Measurements from ENCODE around the gene TENM3.

The TENM3 gene

DNA sequence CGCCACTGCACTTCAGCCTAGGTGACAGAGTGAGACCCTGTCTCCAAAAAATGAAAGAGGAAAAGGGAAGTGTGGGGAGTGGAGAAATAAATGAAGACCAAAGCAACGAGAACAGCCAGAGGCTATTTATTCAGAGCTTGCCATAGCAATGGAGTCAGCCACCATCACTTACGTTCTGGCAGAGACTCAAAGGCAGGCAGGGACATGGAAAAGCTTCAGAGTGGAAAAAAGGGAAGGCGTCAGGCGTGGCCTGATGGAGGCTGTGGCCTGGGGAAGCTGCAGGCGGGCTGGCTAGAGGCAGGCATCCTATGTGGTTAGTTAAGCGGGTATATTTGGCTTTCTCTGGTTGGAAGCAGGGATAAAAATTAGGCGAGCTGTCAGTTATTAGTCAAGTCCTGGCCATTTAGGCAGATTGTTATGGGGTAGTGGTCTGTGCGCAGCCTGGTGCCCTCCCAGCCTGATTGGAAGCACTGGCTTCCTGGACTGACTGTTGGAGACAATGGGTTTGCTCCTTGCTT, 600.7 kb downstream of the TENM3 start:
- Histone ChIP-seq H3K9me3 (ENCODE audit: control insufficient read depth in 1 of 2, low read length in 2 of 2) (no peaks in the 10 kb centered on the region), H3K27me3 (ENCODE audit: control insufficient read depth in 1 of 2, insufficient read depth in 2 of 2, low read length in 2 of 2) (no peaks in the 10 kb centered on the region), H3K4me3 (ENCODE audit: low read depth in 1 of 2, low read length in 2 of 2) (no peak overlapping the region), H3K27ac (ENCODE audit: low read depth, low read length) (no peak overlapping the region), H3K36me3 (ENCODE audit: control insufficient read depth in 1 of 2, insufficient read depth in 2 of 2, low read length in 2 of 2) (no peaks in the 10 kb centered on the region), H3K4me1 (ENCODE audit: control insufficient read depth in 1 of 2, insufficient read depth in 2 of 2, low read length in 2 of 2) (no peaks in the 10 kb centered on the region), H3K9ac (ENCODE audit: low read depth in 1 of 2, low read length in 2 of 2) (no peak overlapping the region)

DNA sequence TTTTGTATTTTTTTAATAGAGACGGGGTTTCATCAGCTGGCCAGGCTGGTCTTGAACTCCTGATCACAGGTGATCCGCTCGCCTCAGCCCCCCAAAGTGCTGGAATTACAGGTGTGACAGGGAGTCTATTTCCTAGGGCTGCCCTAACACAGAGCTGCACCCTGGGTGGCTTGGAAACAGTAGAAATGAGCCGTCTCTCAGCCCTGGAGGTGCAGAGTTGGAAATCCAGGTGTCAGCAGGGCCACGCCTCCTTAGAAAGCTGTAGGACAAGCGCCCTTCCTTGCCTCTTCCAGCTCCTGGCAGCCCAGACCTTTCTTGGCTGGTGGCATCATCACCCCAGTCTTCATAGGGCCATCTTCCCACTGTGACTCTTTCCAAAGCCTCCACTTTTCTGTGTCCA, 602.4 kb downstream of the TENM3 start:
- H3K4me1 ChIP-seq (ENCODE audit: control insufficient read depth in 1 of 2, insufficient read depth in 2 of 2, low read length in 2 of 2) = no peaks in the 10 kb centered on the region
- no peak overlapping the region for H3K27ac ChIP-seq (ENCODE audit: low read depth, low read length)
- no peaks in the 10 kb centered on the region for H3K36me3 ChIP-seq (ENCODE audit: control insufficient read depth in 1 of 2, insufficient read depth in 2 of 2, low read length in 2 of 2)
- H3K9ac ChIP-seq (ENCODE audit: low read depth in 1 of 2, low read length in 2 of 2) = no peak overlapping the region
- no peak overlapping the region for H3K4me3 ChIP-seq (ENCODE audit: low read depth in 1 of 2, low read length in 2 of 2)
- no peaks in the 10 kb centered on the region for H3K27me3 ChIP-seq (ENCODE audit: control insufficient read depth in 1 of 2, insufficient read depth in 2 of 2, low read length in 2 of 2)
- no peaks in the 10 kb centered on the region for H3K9me3 ChIP-seq (ENCODE audit: control insufficient read depth in 1 of 2, low read length in 2 of 2)

DNA sequence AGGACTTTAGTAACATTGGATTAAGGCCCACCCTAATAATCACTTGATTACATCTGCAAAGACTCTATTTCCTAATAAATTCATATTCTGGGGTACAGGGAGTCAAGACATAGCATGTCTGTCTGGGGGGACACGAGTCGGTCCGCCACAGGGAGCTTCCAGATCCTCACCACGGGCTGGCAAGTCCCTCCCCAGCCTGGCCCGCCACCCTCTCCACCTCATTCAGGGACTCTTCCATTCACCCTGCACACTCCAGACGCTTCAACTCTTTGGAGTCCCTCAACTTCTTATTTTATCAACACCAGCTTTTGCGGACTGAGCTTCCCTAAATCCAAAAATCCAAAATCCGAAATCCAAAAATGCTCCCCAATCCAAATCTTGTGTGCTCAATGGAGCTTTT, 602.8 kb downstream of the TENM3 start:
- Histone ChIP-seq H3K9me3 (ENCODE audit: control insufficient read depth in 1 of 2, low read length in 2 of 2) (no peaks in the 10 kb centered on the region), H3K4me1 (ENCODE audit: control insufficient read depth in 1 of 2, insufficient read depth in 2 of 2, low read length in 2 of 2) (no peaks in the 10 kb centered on the region), H3K27me3 (ENCODE audit: control insufficient read depth in 1 of 2, insufficient read depth in 2 of 2, low read length in 2 of 2) (no peaks in the 10 kb centered on the region), H3K36me3 (ENCODE audit: control insufficient read depth in 1 of 2, insufficient read depth in 2 of 2, low read length in 2 of 2) (no peaks in the 10 kb centered on the region), H3K4me3 (ENCODE audit: low read depth in 1 of 2, low read length in 2 of 2) (no peak overlapping the region), H3K27ac (ENCODE audit: low read depth, low read length) (no peak overlapping the region), H3K9ac (ENCODE audit: low read depth in 1 of 2, low read length in 2 of 2) (no peak overlapping the region)

DNA sequence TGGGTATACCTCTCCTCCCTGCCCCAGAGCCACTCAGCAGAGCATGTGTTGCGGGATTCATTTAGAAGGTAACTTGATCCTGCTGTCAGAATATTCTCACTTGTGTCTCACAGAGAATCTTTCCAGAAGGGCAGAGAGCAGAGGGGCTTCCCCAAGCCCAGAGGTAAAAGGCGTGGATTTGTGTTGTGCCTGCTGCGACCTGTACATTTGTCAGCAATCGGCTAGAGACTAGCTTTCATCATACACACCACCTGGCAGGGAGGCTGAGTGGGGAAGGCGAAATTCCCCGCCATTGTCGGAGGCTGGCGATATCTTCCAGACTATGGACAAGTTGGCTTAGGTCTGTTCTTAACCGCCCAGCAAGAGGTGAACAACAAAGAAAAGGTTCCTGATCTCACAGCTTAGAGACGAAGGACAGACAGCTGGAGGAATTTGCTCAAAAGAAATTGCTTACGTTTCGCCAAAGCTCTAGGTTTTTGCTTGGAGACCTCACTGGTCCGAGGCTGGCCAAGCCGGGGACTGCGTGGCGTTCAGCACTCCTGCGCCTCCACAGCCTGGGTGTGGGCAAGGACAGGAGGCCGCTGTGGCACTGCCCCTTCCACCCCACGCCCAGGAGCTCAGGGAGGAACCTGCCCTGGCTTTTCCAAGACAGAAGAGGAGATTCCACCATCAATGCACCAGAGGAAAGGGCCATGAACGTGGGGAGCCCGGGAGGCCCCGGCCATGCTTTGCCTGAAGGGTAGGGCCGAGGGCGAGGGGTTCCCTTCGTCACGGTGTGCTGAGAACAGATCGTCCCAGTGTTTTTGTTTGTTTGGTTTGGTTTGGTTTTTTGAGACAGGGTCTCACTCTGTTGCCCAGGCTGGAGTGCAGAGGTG, 604.6 kb downstream of the TENM3 start:
- H3K36me3 ChIP-seq (ENCODE audit: control insufficient read depth in 1 of 2, insufficient read depth in 2 of 2, low read length in 2 of 2) = no peaks in the 10 kb centered on the region
- peaks cover 0 to 2% of the 10 kb centered on the region in 2 donors for H3K9me3 ChIP-seq (ENCODE audit: control insufficient read depth in 1 of 2, low read length in 2 of 2)
- no peak overlapping the region for H3K27ac ChIP-seq (ENCODE audit: low read depth, low read length)
- no peak overlapping the region for H3K9ac ChIP-seq (ENCODE audit: low read depth in 1 of 2, low read length in 2 of 2)
- H3K4me1 ChIP-seq (ENCODE audit: control insufficient read depth in 1 of 2, insufficient read depth in 2 of 2, low read length in 2 of 2) = no peaks in the 10 kb centered on the region
- no peak overlapping the region for H3K4me3 ChIP-seq (ENCODE audit: low read depth in 1 of 2, low read length in 2 of 2)
- H3K27me3 ChIP-seq (ENCODE audit: control insufficient read depth in 1 of 2, insufficient read depth in 2 of 2, low read length in 2 of 2) = no peaks in the 10 kb centered on the region

DNA sequence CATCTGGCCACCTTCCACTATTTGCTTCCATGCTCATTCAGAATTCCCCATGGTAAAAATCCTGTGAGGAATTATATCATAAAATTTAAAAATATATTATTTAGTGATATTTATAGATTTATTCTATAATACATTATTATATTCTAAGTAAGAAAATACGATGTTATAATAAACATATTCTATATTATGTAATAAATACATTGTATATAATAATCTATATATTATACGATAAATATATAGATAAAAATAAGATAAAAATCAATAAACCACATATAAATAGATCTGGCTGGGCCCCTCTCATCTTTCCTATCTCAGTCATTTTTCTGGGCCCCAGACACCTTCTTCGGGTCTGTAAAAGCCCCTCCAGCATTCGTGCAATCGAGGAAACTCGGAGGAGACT, 605.5 kb downstream of the TENM3 start:
- H3K4me1 ChIP-seq (ENCODE audit: control insufficient read depth in 1 of 2, insufficient read depth in 2 of 2, low read length in 2 of 2) = no peaks in the 10 kb centered on the region

More for the DNA sequence above, 605.5 kb downstream of the TENM3 start:
- Histone ChIP-seq H3K27ac (ENCODE audit: low read depth, low read length) (no peak overlapping the region), H3K27me3 (ENCODE audit: control insufficient read depth in 1 of 2, insufficient read depth in 2 of 2, low read length in 2 of 2) (no peaks in the 10 kb centered on the region), H3K9ac (ENCODE audit: low read depth in 1 of 2, low read length in 2 of 2) (no peak overlapping the region), H3K4me3 (ENCODE audit: low read depth in 1 of 2, low read length in 2 of 2) (no peak overlapping the region), H3K36me3 (ENCODE audit: control insufficient read depth in 1 of 2, insufficient read depth in 2 of 2, low read length in 2 of 2) (no peaks in the 10 kb centered on the region), H3K9me3 (ENCODE audit: control insufficient read depth in 1 of 2, low read length in 2 of 2) (peaks cover 0 to 9% of the 10 kb centered on the region in 2 donors)
